GF-D8 (cell line): Measurements from ENCODE around the gene PFDN1.

Source experiments
- DNase-seq: peaks from one replicate; lab custom pipeline; 2025; lab: John Stamatoyannopoulos, UW

PFDN1 gene

GRCh38 chr5:140238756-140239155, 64.1 kb downstream of the PFDN1 start:
- DNase-seq: no peak

- DNase-seq: no peak
These were observed 65.9 kb downstream of the PFDN1 start for GRCh38 chr5:140236891-140237598.

GRCh38 chr5:140235791-140236551, 66.9 kb downstream of the PFDN1 start:
- peak; percentile 42 for DNase-seq

- no peak for DNase-seq
These were observed 68.4 kb downstream of the PFDN1 start for GRCh38 chr5:140234377-140234989.

- no peak for DNase-seq
These were observed 70.2 kb downstream of the PFDN1 start for GRCh38 chr5:140232731-140233130.

GRCh38 chr5:140230373-140230772, 72.5 kb downstream of the PFDN1 start:
- DNase-seq: no peak

GRCh38 chr5:140228364-140228837, 74.5 kb downstream of the PFDN1 start:
- no peak for DNase-seq

GRCh38 chr5:140227046-140227445, 75.9 kb downstream of the PFDN1 start:
- DNase-seq: no peak

GRCh38 chr5:140225396-140225795, 77.5 kb downstream of the PFDN1 start:
- DNase-seq: no peak

GRCh38 chr5:140224658-140225057, 78.2 kb downstream of the PFDN1 start:
- DNase-seq: no peak

GRCh38 chr5:140223567-140223966, 79.3 kb downstream of the PFDN1 start:
- no peak for DNase-seq

- no peak for DNase-seq
These were observed 80.5 kb downstream of the PFDN1 start for GRCh38 chr5:140222416-140222815.

- DNase-seq: no peak
These were observed 81.1 kb downstream of the PFDN1 start for GRCh38 chr5:140221697-140222223.

- DNase-seq: no peak
These were observed 82.2 kb downstream of the PFDN1 start for GRCh38 chr5:140220698-140221064.

- DNase-seq: no peak
These were observed 82.7 kb downstream of the PFDN1 start for GRCh38 chr5:140220032-140220697.

GRCh38 chr5:140219068-140219991, 83.6 kb downstream of the PFDN1 start:
- DNase-seq: no peak

GRCh38 chr5:140217299-140218026, 85.4 kb downstream of the PFDN1 start:
- no peak for DNase-seq

GRCh38 chr5:140216478-140217074, 86.3 kb downstream of the PFDN1 start:
- DNase-seq: no peak

- no peak for DNase-seq
These were observed 87.6 kb downstream of the PFDN1 start for GRCh38 chr5:140215276-140215675.

- DNase-seq: peak; percentile 63
These were observed 88.1 kb downstream of the PFDN1 start for GRCh38 chr5:140214831-140215230.
